Measurements from ENCODE around the gene TCERG1L.

DNA sequence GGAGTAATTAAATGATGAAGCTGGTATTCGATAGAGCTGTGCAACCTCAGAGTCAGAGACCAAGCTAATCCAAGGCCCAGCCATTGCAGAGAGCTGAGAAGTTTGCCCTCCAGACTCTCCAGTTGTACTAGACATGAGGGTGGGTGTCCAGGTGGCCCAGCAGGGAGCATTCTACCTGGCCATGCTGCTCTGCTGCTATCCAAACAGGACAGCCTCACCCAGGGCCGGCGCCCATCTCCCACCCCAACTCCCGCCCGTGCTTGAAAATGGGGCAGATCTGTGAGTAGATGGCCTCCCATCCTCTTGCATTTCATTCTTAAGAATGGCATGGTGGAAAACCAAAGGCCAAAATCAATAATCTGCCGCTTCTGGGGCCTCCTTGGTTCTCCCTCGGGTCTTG is 124.2 kb downstream of the TCERG1L start:
- TF ChIP-seq CTCF (IDR thresholded peaks at IDR 0.05), result no peak
- no peak for TF ChIP-seq POLR2A (IDR thresholded peaks at IDR 0.05)
